HG03060 (cell line): ENCODE data around the gene NHS.

Source experiments
- ATAC-seq: cut with Tn5 transposase; IDR thresholded peaks from one replicate; pipeline ENCODE4 v1.9.1; 2021; ENCODE audit warnings: low read depth, moderate number of reproducible peaks; ENCODE audit not compliant: unreplicated experiment

Gene NHS

GRCh38 chrX:17706676-17707075, 331.7 kb downstream of the NHS start:
- no peak for ATAC-seq

GRCh38 chrX:17707731-17708130, 332.7 kb downstream of the NHS start:
- no peak for ATAC-seq

GRCh38 chrX:17710871-17711301, 335.9 kb downstream of the NHS start:
- ATAC-seq = no peak

GRCh38 chrX:17713288-17713687, 338.3 kb downstream of the NHS start:
- ATAC-seq = no peak

- ATAC-seq = no peak
Observed at GRCh38 chrX:17718649-17719165, 343.7 kb downstream of the NHS start.

GRCh38 chrX:17719711-17720110, 344.7 kb downstream of the NHS start:
- no peak for ATAC-seq

- ATAC-seq = no peak
Observed at GRCh38 chrX:17721715-17722114, 346.7 kb downstream of the NHS start.

- no peak for ATAC-seq
Observed at GRCh38 chrX:17725181-17725580, 350.2 kb downstream of the NHS start.

GRCh38 chrX:17732138-17732783, 357.3 kb downstream of the NHS start:
- no peak for ATAC-seq

GRCh38 chrX:17735406-17735805, 360.4 kb downstream of the NHS start:
- no peak for ATAC-seq

GRCh38 chrX:17736478-17736855, 361.5 kb downstream of the NHS start:
- peak; percentile 5 for ATAC-seq

GRCh38 chrX:17736856-17737709, 362.1 kb downstream of the NHS start, which contains the start of gene SCML1:
Gene SCML1 (plus strand): TSS chrX:17737493. CDS start chrX:17744187, 6,694 bp downstream.
- peak; percentile 56 for ATAC-seq

- no peak for ATAC-seq
Observed at GRCh38 chrX:17737710-17737985, 362.6 kb downstream of the NHS start.

- no peak for ATAC-seq
Observed at GRCh38 chrX:17737986-17738713, 363.1 kb downstream of the NHS start.

GRCh38 chrX:17738737-17739535, 363.9 kb downstream of the NHS start:
- ATAC-seq = no peak

- no peak for ATAC-seq
Observed at GRCh38 chrX:17740137-17741122, 365.4 kb downstream of the NHS start.

- ATAC-seq = no peak
Observed at GRCh38 chrX:17741123-17741511, 366.1 kb downstream of the NHS start.

- no peak for ATAC-seq
Observed at GRCh38 chrX:17743913-17744312, 368.9 kb downstream of the NHS start.

GRCh38 chrX:17744896-17745523, 370.0 kb downstream of the NHS start:
- no peak for ATAC-seq
